ENCODE data around the gene ADAMTS4.

The ADAMTS4 gene

DNA sequence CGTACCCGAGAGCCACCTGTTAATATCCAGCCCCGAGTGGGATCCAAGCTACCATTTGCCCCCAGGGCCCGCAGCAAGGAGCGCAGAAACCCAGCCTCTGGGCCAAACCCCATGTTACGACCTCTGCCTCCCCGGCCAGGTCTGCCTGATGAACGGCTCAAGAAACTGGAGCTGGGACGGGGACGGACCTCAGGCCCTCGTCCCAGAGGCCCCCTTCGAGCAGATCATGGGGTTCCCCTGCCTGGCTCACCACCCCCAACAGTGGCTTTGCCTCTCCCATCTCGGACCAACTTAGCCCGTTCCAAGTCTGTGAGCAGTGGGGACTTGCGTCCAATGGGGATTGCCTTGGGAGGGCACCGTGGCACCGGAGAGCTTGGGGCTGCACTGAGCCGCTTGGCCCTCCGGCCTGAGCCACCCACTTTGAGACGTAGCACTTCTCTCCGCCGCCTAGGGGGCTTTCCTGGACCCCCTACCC is 38.1 kb downstream of the ADAMTS4 start:
- DNase-seq (ENCODE audit: low spot score): no peak
- TF ChIP-seq, protein P1, sequence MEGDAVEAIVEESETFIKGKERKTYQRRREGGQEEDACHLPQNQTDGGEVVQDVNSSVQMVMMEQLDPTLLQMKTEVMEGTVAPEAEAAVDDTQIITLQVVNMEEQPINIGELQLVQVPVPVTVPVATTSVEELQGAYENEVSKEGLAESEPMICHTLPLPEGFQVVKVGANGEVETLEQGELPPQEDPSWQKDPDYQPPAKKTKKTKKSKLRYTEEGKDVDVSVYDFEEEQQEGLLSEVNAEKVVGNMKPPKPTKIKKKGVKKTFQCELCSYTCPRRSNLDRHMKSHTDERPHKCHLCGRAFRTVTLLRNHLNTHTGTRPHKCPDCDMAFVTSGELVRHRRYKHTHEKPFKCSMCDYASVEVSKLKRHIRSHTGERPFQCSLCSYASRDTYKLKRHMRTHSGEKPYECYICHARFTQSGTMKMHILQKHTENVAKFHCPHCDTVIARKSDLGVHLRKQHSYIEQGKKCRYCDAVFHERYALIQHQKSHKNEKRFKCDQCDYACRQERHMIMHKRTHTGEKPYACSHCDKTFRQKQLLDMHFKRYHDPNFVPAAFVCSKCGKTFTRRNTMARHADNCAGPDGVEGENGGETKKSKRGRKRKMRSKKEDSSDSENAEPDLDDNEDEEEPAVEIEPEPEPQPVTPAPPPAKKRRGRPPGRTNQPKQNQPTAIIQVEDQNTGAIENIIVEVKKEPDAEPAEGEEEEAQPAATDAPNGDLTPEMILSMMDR (conservative IDR thresholded peaks at IDR 0.05; ENCODE audit: low read depth): no peak
- CTCF ChIA-PET: no interaction called here
- POLR2A ChIA-PET (ENCODE audit: low non-redundant PET): no interaction called here
- H3K27ac ChIP-seq: peak overlapping the region; percentile 12; the same call in 1 of the 2 replicates

DNA sequence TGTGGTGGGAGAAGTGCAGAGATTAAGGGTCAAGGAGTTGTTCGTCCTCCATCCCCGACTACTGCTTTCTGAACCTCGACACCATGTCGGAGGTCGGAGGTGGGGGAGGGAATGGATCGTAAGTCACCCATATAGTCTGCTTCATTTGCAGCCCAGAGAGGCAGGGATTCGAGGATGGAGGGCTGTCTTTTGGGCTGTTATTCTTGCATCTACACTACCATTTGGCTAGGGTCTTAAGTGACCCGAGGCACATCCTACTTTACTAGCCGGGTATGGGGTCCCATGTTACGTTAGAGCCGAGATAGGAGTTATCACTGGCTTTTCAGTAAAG is 39.0 kb downstream of the ADAMTS4 start:
- ChIA-PET CTCF (no interaction called here), POLR2A (ENCODE audit: low non-redundant PET) (no interaction called here)
- peak overlapping the region; percentile 79 for H3K27ac ChIP-seq
- TF ChIP-seq, protein P1 (conservative IDR thresholded peaks at IDR 0.05; ENCODE audit: low read depth): no peak
- no peak for DNase-seq (ENCODE audit: low spot score)

DNA sequence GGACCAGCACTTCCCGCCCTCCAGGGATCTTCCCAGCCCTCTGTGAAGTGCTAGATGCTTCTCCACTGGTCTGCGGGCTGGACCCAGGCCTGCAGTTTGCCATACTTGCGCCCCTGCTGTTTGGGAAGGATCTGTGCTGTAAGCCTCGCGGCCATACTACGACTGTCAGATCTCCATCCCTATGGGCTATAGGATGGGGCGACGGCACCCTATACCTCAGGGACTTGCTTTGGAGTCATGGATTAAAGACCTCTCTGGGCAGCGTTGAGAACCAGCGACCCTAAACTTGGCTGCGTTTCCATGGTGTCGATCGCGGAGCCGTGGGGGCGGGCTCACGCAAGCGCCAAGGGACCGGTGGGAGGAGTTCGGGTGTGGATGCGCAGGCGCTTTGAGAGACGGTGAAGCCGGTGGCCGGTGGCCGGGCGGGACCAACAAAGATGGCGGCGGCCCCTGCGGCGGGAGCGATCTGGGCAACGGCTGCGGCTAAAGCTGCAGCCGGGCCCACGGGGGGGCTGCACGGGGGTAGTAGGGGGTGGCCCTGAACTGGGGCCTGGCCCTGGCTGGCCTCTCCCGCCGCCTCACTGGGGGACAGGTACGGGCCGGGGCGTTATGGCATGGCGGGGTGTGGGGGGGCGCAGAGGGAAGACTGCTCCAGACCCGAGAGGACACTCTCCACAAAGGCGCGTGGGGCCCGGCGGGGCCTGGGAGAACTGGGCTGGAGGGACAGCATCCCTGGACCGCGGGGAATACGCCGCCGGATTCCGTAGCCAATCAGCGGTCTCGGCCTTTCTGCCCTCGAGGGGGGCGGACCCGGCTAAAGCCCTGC is 39.6 kb downstream of the ADAMTS4 start, which contains the start of gene USP21:
Gene USP21, plus strand, starts transcription at position 414 of the 826 bp plus-strand sequence. CDS start 1,141 bp downstream, outside the sequence.
- TF ChIP-seq, protein P1 (conservative IDR thresholded peaks at IDR 0.05; ENCODE audit: low read depth): peak; percentile 43
- CTCF ChIA-PET: no interaction called here
- H3K27ac ChIP-seq: peak within 1 kb of the TSS; percentile 79
- peak; percentile 96 for DNase-seq (ENCODE audit: low spot score)
- POLR2A ChIA-PET (ENCODE audit: low non-redundant PET): interaction anchor here (0.6 kb wide), 1 partner anchor 90 kb away, joined by 4 read pairs; no protein-coding TSS in a partner anchor

DNA sequence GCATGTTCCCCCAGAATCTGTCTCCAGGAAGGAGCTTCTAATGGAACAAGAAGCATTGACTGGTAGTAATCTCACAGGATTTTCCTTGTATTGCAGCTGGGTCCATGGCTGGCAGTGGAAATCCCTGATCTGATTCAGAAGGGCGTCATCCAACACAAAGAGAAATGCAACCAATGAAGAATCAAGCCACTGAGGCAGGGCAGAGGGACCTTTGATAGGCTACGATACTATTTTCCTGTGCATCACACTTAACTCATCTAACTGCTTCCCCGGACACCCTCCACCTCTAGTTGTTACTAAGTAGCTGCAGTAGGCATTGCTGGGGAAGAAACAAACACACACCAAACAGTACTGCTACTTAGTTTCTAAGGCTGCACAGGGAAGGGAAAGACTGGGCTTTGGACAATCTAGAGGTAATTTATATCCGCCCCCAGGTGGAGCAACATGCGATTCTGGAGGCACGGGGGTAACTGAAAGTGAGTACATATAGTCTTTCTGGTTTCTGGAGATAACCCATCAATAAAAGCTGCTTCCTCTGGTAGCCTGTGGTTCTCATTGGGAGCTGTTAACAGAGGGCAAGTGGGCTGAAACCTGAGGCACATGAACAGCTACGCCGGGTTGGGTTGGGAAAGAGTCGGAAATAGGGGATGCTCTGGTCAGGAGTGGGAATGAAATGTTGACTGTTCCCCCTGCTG is 40.4 kb downstream of the ADAMTS4 start:
- ChIA-PET POLR2A (ENCODE audit: low non-redundant PET) (interaction anchor here (0.6 kb wide), 1 partner anchor 91 kb away, joined by 4 read pairs; no protein-coding TSS in a partner anchor), CTCF (interaction anchor here (0.7 kb wide), 1 partner anchor 19 kb away, joined by 3 read pairs; the partner anchor contains the start of gene B4GALT3)
- DNase-seq (ENCODE audit: low spot score): no peak
- peak overlapping the region; percentile 79 for H3K27ac ChIP-seq
- TF ChIP-seq, protein P1 (conservative IDR thresholded peaks at IDR 0.05; ENCODE audit: low read depth): no peak

DNA sequence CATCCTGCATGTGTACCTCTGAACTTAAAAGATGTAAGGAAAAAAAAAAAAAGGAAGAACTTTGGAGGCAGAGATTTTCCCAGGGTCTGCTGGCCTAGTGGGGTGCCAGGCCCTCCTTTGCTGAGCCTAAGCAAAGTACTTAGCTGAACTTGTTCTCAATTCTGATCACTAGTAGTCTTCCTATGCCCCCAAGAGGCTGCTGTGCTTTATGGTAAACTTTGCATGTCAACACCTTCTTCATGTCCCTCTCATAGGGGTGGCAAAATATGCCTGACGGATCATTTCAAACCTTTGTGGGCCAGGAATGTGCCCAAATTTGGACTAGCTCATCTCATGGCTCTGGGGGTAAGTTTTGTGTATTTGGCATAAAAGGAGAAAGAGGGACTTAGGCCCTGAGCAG is 41.0 kb downstream of the ADAMTS4 start:
- TF ChIP-seq, protein P1 (conservative IDR thresholded peaks at IDR 0.05; ENCODE audit: low read depth): no peak
- ChIA-PET CTCF (interaction anchor here (0.6 to 0.7 kb wide), 2 partner anchors 19 to 127 kb away, joined by 3 read pairs; partner anchors contain the start of gene B4GALT3), POLR2A (ENCODE audit: low non-redundant PET) (no interaction called here)
- no peak for DNase-seq (ENCODE audit: low spot score)
- no peak overlapping the region for H3K27ac ChIP-seq

DNA sequence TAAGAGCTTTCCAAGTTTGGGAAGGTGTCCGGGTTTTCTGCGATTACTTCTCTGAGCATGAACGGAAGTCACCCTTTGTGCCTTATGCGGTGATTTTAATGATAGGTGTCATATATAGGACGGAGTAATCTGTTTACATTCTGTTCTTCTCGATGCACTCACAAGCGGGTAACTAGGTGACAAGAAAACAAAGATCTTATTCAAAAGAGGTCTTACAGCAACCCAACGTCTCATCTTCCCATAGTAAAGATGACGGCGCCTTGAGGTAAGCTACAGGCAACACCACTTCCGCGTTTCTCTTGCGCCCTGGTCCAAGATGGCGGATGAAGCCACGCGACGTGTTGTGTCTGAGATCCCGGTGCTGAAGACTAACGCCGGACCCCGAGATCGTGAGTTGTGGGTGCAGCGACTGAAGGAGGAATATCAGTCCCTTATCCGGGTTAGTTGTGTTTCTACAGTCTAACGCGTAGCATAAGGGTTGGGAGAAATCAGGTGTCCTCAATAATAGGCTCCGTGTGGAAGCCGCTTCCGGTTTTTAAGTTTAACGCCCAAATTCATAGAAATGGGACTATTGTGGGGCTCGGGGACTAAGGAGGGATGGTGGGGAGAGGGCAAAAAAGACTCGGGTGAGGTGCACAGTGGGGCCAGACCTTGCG is 45.0 kb downstream of the ADAMTS4 start, which contains the start of gene UFC1:
Gene UFC1, plus strand, starts transcription at position 297 of the 656 bp plus-strand sequence. Its CDS starts 20 bp downstream, at position 317.
- DNase-seq (ENCODE audit: low spot score): peak; percentile 80
- peak within 1 kb of the TSS; percentile 97 for H3K27ac ChIP-seq
- POLR2A ChIA-PET (ENCODE audit: low non-redundant PET): interaction anchor here (0.5 to 2.0 kb wide), 3 partner anchors 12 to 28 kb away, joined by 3 to 6 read pairs (median 4); partner anchors contain the start of gene PPOX
- CTCF ChIA-PET: interaction anchor here (0.6 kb wide), 2 partner anchors 20 to 169 kb away, joined by 3 to 4 read pairs; no protein-coding TSS in a partner anchor
- TF ChIP-seq, protein P1 (conservative IDR thresholded peaks at IDR 0.05; ENCODE audit: low read depth): no peak
